NB4 (cell line): ENCODE results near the gene MYO7B.

Experiments used
- DNase-seq: peaks from one replicate; pipeline ENCODE4 v3.0.0; 2010; ENCODE audit warnings: low read depth
- H3K4me3 ChIP-seq: one replicate; pipeline ENCODE4 v1.5.1; 2011; ENCODE audit warnings: mild to moderate bottlenecking, low read depth, low read length, moderate library complexity
- MYC ChIP-seq: IDR thresholded peaks from 2 replicates; pipeline ENCODE4 v1.6.1; 2011; ENCODE audit warnings: low read depth, low read length
- POLR2A ChIP-seq: IDR thresholded peaks from 2 replicates; pipeline ENCODE4 v1.6.1; 2011; ENCODE audit warnings: mild to moderate bottlenecking; ENCODE audit not compliant: insufficient read length; ENCODE audit errors: extremely low read depth
- TF ChIP-seq, protein P1 (sequence below): IDR thresholded peaks from one replicate; pipeline ENCODE4 v1.5.1; 2012; ENCODE audit warnings: low read depth, low read length
- TF ChIP-seq, protein P2 (sequence below): IDR thresholded peaks from 2 replicates; pipeline ENCODE4 v1.6.1; 2011; ENCODE audit warnings: low read depth, low read length

Gene MYO7B

DNA sequence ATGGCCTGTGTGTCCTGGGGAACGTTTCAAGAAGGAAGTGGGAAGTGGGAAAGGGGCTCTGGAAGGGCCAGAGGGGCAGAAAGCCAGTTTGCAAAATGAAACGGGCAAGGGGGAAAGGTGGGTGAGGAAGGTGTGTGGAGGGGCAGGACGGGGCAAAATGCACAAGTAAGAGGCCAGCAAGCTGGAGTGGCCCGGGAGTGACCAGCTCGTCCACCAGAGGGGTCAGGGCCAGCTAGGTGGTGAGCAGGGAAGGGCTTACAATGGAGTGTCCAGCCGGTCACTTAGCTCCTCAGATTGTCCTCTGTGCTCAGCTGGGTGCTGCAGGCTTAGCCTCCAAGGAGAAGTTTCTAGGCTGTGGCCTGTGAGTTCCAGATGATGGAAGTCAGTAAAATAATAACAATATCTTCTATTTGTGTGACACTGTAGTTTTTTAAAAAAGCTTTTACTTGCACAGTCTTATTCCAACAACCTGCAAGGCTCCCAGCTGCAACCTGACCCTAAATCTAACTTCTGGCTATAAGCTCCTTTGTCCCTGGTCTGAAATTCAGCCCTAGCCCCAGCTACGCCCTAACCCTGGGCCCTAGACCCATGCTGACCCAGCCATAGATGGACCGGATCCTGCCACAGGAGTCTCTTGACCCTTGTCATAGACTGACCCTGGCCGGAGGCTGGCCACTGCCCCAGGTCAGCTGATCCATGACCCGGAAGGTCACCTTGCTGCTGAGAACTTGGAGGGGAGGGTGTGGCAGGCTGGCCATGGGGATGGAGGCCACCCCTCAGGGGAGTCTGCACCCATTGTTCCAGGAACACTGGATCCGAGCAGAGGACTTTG, 29.2 kb downstream of the MYO7B start:
- H3K4me3 ChIP-seq: no peak overlapping the region

DNA sequence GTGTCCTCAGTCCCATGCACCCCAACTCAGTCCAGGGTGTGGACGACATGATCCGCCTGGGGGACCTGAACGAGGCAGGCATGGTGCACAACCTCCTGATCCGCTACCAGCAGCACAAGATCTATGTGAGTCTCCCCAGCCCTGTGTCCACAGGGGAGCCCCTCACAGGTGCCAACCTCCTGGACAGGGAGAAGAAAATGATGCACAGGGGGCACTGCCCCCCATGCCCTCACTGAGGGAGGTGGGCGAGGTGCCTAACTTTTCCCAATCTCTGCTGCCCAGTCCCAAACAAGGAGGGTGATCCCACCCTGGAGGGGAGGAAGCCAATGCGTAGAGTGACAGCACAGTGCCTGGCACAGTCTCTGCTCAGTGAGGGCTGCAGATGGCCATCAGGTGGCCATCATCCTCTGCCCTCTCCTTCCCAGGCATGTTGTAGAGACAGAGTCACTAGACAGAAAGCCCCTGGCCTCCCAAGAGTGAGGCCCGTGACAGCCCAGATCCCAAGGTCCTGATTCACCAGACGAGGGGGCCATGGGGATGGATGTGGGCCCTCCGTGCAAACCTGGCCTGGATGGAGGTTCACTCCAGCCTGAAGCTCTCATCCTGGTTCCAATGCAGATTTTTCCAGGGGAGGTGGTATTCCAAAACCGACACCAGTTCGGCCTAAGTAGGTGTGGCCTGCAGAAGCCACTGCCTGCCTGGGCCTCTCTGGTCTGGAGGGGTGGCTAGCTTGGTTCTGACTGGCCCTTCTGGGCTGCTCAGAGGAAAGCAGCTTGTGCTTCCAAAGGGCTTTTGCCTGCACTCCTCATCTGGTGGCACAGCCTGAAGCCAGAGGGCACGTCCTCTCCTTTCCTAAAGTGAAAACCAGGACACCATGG, 30.0 kb downstream of the MYO7B start:
- H3K4me3 ChIP-seq: no peak overlapping the region
- DNase-seq: no peak
- TF ChIP-seq, protein P1, sequence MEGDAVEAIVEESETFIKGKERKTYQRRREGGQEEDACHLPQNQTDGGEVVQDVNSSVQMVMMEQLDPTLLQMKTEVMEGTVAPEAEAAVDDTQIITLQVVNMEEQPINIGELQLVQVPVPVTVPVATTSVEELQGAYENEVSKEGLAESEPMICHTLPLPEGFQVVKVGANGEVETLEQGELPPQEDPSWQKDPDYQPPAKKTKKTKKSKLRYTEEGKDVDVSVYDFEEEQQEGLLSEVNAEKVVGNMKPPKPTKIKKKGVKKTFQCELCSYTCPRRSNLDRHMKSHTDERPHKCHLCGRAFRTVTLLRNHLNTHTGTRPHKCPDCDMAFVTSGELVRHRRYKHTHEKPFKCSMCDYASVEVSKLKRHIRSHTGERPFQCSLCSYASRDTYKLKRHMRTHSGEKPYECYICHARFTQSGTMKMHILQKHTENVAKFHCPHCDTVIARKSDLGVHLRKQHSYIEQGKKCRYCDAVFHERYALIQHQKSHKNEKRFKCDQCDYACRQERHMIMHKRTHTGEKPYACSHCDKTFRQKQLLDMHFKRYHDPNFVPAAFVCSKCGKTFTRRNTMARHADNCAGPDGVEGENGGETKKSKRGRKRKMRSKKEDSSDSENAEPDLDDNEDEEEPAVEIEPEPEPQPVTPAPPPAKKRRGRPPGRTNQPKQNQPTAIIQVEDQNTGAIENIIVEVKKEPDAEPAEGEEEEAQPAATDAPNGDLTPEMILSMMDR: no peak
- TF ChIP-seq, protein P2, sequence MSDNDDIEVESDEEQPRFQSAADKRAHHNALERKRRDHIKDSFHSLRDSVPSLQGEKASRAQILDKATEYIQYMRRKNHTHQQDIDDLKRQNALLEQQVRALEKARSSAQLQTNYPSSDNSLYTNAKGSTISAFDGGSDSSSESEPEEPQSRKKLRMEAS: no peak
- no peak for TF ChIP-seq MYC
- no peak for TF ChIP-seq POLR2A

More for the DNA sequence above, 29.2 kb downstream of the MYO7B start:
- DNase-seq: no peak
- TF ChIP-seq MYC (no peak), POLR2A (no peak)
- TF ChIP-seq, protein P1: no peak
- TF ChIP-seq, protein P2: no peak

DNA sequence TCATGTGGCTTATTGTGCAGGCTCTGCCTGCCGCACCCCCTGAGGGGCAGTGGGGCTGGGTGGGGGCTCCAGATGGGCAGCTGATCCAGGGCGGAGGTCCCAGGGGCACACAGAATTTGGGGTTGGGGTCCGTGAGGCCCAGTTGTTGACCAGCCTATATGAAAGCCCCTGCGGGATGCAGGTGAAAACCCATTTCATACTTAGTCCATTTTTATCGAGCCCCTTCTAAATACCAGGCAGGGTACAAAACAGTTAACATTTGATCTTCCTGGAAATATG, 30.6 kb downstream of the MYO7B start:
- H3K4me3 ChIP-seq: no peak overlapping the region

DNA sequence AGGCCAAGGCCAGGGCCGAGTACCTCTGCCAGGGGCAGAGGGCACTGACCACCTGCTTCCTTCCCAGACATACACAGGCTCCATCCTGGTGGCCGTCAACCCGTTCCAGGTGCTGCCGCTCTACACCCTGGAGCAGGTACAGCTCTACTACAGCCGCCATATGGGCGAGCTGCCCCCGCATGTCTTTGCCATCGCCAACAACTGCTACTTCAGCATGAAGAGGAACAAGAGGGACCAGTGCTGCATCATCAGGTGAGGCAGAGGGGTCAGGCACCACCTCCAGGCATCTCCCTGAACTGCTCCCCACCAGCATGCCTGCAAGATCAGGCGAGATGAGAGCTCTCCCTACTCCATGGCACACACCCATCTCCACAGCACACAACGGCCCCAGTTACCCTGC, 31.1 kb downstream of the MYO7B start:
- H3K4me3 ChIP-seq: no peak overlapping the region
- TF ChIP-seq, protein P2: no peak
- TF ChIP-seq, protein P1: no peak
- no peak for TF ChIP-seq MYC
- TF ChIP-seq POLR2A: no peak
- no peak for DNase-seq

More for the DNA sequence above, 30.6 kb downstream of the MYO7B start:
- TF ChIP-seq, protein P1: no peak
- no peak for TF ChIP-seq POLR2A
- no peak for TF ChIP-seq MYC
- TF ChIP-seq, protein P2: no peak
- DNase-seq: no peak

DNA sequence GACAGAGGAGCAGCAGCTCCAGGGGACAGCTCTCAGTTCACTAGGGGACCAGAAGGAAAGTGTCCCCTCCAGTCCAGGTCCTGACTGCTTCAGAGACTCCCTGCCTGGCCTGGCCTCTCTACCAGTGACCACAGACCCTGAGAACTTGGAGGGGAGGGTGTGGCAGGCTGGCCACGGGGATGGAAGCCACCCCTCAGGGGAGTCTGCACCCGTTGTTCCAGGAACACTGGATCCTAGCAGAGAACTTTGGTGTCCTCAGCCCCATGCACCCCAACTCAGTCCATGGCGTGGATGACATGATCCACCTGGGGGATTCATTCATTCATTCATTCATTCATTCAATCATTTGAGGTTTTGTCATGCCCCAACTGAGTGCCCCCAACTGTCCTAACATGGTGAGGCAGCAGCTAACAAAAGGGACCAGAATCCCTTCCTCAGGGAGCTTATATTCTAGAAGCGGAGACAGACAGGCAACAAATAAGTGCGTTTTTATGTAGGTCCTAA, 31.9 kb downstream of the MYO7B start:
- no peak overlapping the region for H3K4me3 ChIP-seq
- no peak for TF ChIP-seq MYC
- no peak for TF ChIP-seq POLR2A
- TF ChIP-seq, protein P1: no peak
- TF ChIP-seq, protein P2: no peak
- DNase-seq: no peak
